GM23248 (cell line): ENCODE data around the gene LRRC7. TPM values are rescaled to one million over a fixed set of nuclear protein-coding genes. Genes with fewer than 3 reads are reported as not detected.

Experiments used
- DNase-seq: peaks from one replicate; pipeline ENCODE4 v3.0.0-alpha.2; 2015
- H2AFZ ChIP-seq: fragments of 200-600 bp; sonication (generic); 2 replicates; pipeline ENCODE4 v1.6.1; 2016; ENCODE audit warnings: antibody characterized with exemption
- H3F3A ChIP-seq: fragments of 200-600 bp; sonication (generic); 2 replicates; pipeline ENCODE4 v1.6.1; 2016; ENCODE audit warnings: mild to moderate bottlenecking, antibody characterized with exemption, mixed run types; ENCODE audit not compliant: insufficient read depth
- H3K27ac ChIP-seq: fragments of 200-600 bp; sonication (generic); 2 replicates; pipeline ENCODE4 v1.5.1; 2016; ENCODE audit warnings: mild to moderate bottlenecking
- H3K27me3 ChIP-seq: fragments of 200-600 bp; sonication (generic); replicated peaks from 2 replicates; pipeline ENCODE4 v1.6.1; 2016; ENCODE audit warnings: mild to moderate bottlenecking; ENCODE audit not compliant: insufficient read depth
- H3K36me3 ChIP-seq: fragments of 200-600 bp; sonication (generic); 2 replicates; pipeline ENCODE4 v1.6.1; 2016; ENCODE audit warnings: low read depth, mild to moderate bottlenecking
- H3K4me1 ChIP-seq: fragments of 200-600 bp; sonication (generic); 2 replicates; pipeline ENCODE4 v1.6.1; 2016; ENCODE audit warnings: mild to moderate bottlenecking; ENCODE audit not compliant: insufficient read depth
- H3K4me2 ChIP-seq: fragments of 200-600 bp; sonication (generic); one replicate; pipeline ENCODE4 v1.6.1; 2016; ENCODE audit warnings: mild to moderate bottlenecking; ENCODE audit not compliant: unreplicated experiment
- H3K4me3 ChIP-seq: fragments of 200-600 bp; sonication (generic); 2 replicates; pipeline ENCODE4 v1.5.1; 2016; ENCODE audit warnings: mild to moderate bottlenecking
- H3K79me2 ChIP-seq: fragments of 200-600 bp; sonication (generic); 2 replicates; pipeline ENCODE4 v1.6.1; 2016; ENCODE audit warnings: mild to moderate bottlenecking; ENCODE audit not compliant: insufficient read depth
- H3K9ac ChIP-seq: fragments of 200-600 bp; sonication (generic); 2 replicates; pipeline ENCODE4 v1.6.1; 2016; ENCODE audit warnings: mild to moderate bottlenecking
- H3K9me2 ChIP-seq: fragments of 200-600 bp; sonication (generic); 2 replicates; pipeline ENCODE4 v1.6.1; 2016; ENCODE audit warnings: mixed run types, mild to moderate bottlenecking, moderate library complexity; ENCODE audit not compliant: insufficient read depth
- H3K9me3 ChIP-seq: fragments of 200-600 bp; sonication (generic); one replicate; pipeline ENCODE4 v1.6.1; 2017; ENCODE audit warnings: low read depth
- H4K20me1 ChIP-seq: fragments of 200-600 bp; sonication (generic); 2 replicates; pipeline ENCODE4 v1.6.0; 2016; ENCODE audit not compliant: insufficient read depth
- EZH2 ChIP-seq: fragments of 200-600 bp; sonication (generic); IDR thresholded peaks from 2 replicates; pipeline ENCODE4 v1.6.1; 2018; ENCODE audit warnings: antibody characterized with exemption, mild to moderate bottlenecking; ENCODE audit not compliant: insufficient read depth, poor library complexity, severe bottlenecking
- EZH2phosphoT487 ChIP-seq: fragments of 200-600 bp; sonication (generic); IDR thresholded peaks from 2 replicates; pipeline ENCODE4 v1.6.1; 2018; ENCODE audit warnings: antibody characterized with exemption, moderate library complexity, mild to moderate bottlenecking, low read depth; ENCODE audit not compliant: insufficient read depth
- WGBS, 2 experiments: methylation state at CpG; one replicate each; pipeline ENCODE4 v1.1.6; 2015 to 2017; ENCODE audit warnings: low lambda C conversion rate in 2 of 2, low coverage in 1 of 2; ENCODE audit errors: missing lambda C conversion rate in 2 of 2; 5-methylcytosine and 5-hydroxymethylcytosine counted together
- in situ Hi-C: fragments of 300-500 bp; cut with MboI; formaldehyde crosslinking; loops from 2 replicates; pipeline ENCODE4 v1.15.0; 2020
- polyA plus RNA-seq: library from polyadenylated mRNA; unstranded; fragments of >200 nt; fragmentation: Nextera tagmentation; extraction: Ambion mirVana; gene quantifications from 2 replicates; pipeline ENCODE4 v1.2.1, GENCODE V29; 2016
- total RNA-seq: library from RNA; depleted of rRNA; stranded (reverse); fragments of >200 nt; shearing (Covaris generic); gene quantifications from 2 replicates; pipeline ENCODE4 v1.2.3, GENCODE V29; 2014

The LRRC7 gene
- total and polyA plus RNA-seq, 2 experiments from 2014 or later, result 0.29 TPM; not detected in 1

DNA sequence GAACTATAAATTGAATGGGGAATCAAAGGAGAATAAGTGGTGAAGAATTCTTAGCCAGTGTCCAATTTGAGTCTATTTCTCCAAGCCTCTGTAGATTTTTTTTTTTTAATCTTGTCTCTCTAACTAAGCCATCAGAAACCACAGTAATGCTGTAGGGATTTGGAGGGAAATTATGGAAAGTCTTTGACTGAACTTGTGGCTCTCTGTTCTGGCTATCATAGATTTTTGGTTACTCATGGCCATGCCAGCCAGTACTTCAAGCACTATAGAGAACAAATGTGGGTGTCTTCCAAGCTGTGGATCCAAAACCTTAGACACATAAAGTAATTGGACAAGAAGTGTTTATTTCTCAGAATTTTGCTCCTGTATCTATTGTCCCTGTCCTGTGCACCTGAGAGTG lies 489.8 kb downstream of the LRRC7 start:
- peak; percentile 8 for DNase-seq
- Histone ChIP-seq H3K4me1 (no peaks in the 10 kb centered on the region), H3K79me2 (no peaks in the 10 kb centered on the region), H3F3A (no peaks in the 10 kb centered on the region), H3K4me2 (no peak overlapping the region), H3K9me3 (no peaks in the 10 kb centered on the region), H2AFZ (no peak overlapping the region), H3K9me2 (no peaks in the 10 kb centered on the region), H3K36me3 (no peaks in the 10 kb centered on the region), H3K27me3 (no peaks in the 10 kb centered on the region), H3K4me3 (no peak overlapping the region), H3K27ac (no peak overlapping the region), H3K9ac (no peak overlapping the region), H4K20me1 (no peaks in the 10 kb centered on the region)
- TF ChIP-seq EZH2 (no peak), EZH2phosphoT487 (no peak)
- in situ Hi-C loops, result no loop called here

DNA sequence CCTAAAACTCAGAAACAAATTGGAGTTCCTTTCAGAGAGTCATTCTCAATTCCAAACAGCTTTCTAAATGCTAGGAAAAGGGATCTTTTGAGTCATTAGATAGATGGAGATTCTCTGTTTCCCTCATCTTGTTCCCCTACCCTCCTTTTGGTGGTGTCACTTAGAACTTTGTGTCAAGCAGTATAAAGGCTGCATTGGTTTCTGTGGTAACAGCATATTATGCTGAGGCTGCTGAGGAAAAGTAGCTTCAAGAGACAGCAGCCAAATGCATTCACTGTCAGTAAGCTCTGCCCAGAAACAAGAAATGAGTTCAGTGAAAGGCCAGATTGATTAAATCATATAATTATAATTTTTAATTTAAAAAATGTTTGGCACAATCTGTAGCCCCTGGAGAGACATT lies 493.5 kb downstream of the LRRC7 start:
- H3K4me2 ChIP-seq, result no peak overlapping the region
- H3K9me2 ChIP-seq, result no peaks in the 10 kb centered on the region
- H3K27ac ChIP-seq, result no peak overlapping the region
- DNase-seq, result no peak
- H3K9me3 ChIP-seq, result no peaks in the 10 kb centered on the region
- H3K27me3 ChIP-seq, result no peaks in the 10 kb centered on the region
- in situ Hi-C loops, result no loop called here
- no peaks in the 10 kb centered on the region for H4K20me1 ChIP-seq
- no peak overlapping the region for H3K9ac ChIP-seq
- H3K4me3 ChIP-seq, result no peak overlapping the region
- H3K4me1 ChIP-seq, result no peaks in the 10 kb centered on the region
- H3K36me3 ChIP-seq, result no peaks in the 10 kb centered on the region
- no peak overlapping the region for H2AFZ ChIP-seq
- H3K79me2 ChIP-seq, result no peaks in the 10 kb centered on the region
- TF ChIP-seq EZH2phosphoT487 (no peak), EZH2 (no peak)
- H3F3A ChIP-seq, result no peaks in the 10 kb centered on the region

- no peak for TF ChIP-seq EZH2phosphoT487
- no peak for TF ChIP-seq EZH2
- DNase-seq, result no peak
- no peaks in the 10 kb centered on the region for H3K79me2 ChIP-seq
Observed at GRCh38 chr1:70063861-70064260, 496.1 kb downstream of the LRRC7 start.

GRCh38 chr1:70066711-70067110 lies 499.0 kb downstream of the LRRC7 start:
- H3K27me3 ChIP-seq, result no peaks in the 10 kb centered on the region
- H3K4me1 ChIP-seq, result peaks cover 6% of the 10 kb centered on the region
- no peak for DNase-seq
- H3K9me3 ChIP-seq, result no peaks in the 10 kb centered on the region
- H3K9me2 ChIP-seq, result no peaks in the 10 kb centered on the region
- no peak overlapping the region for H3K9ac ChIP-seq
- no peaks in the 10 kb centered on the region for H3K79me2 ChIP-seq
- H3K4me3 ChIP-seq, result no peak overlapping the region
- WGBS, 2 experiments, result 60 to 62% methylated on average over 2 of the region's 2 CpGs
- TF ChIP-seq EZH2phosphoT487, result no peak
- no peak for TF ChIP-seq EZH2
- in situ Hi-C loops, result no loop called here
- peaks cover 6% of the 10 kb centered on the region; the same call in 1 of the 2 replicates for H3F3A ChIP-seq
- no peak overlapping the region for H3K27ac ChIP-seq
- H3K36me3 ChIP-seq, result no peaks in the 10 kb centered on the region
- H4K20me1 ChIP-seq, result 0 out of 2 replicates have a peak, but pooled peaks cover 3% of the 10 kb centered on the region
- no peak overlapping the region for H2AFZ ChIP-seq
- H3K4me2 ChIP-seq, result no peak overlapping the region

More at GRCh38 chr1:70063861-70064260, 496.1 kb downstream of the LRRC7 start:
- no peaks in the 10 kb centered on the region for H3K9me2 ChIP-seq
- H3K4me1 ChIP-seq, result no peaks in the 10 kb centered on the region
- no peaks in the 10 kb centered on the region for H3K36me3 ChIP-seq
- H3F3A ChIP-seq, result no peaks in the 10 kb centered on the region
- H3K4me3 ChIP-seq, result no peak overlapping the region
- no peak overlapping the region for H3K4me2 ChIP-seq
- in situ Hi-C loops, result no loop called here
- H4K20me1 ChIP-seq, result 0 out of 2 replicates have a peak, but pooled peaks cover 3% of the 10 kb centered on the region
- no peaks in the 10 kb centered on the region for H3K9me3 ChIP-seq
- no peak overlapping the region for H3K9ac ChIP-seq
- no peak overlapping the region for H2AFZ ChIP-seq
- H3K27me3 ChIP-seq, result no peaks in the 10 kb centered on the region
- H3K27ac ChIP-seq, result no peak overlapping the region

GRCh38 chr1:70071601-70072000 lies 503.9 kb downstream of the LRRC7 start:
- Histone ChIP-seq H3K4me2 (peak overlapping the region; percentile 49), H3K27me3 (no peaks in the 10 kb centered on the region), H3K36me3 (no peaks in the 10 kb centered on the region), H4K20me1 (0 out of 2 replicates have a peak, but pooled peaks cover 2% of the 10 kb centered on the region), H3K27ac (peak overlapping the region; percentile 54), H3K9me3 (no peaks in the 10 kb centered on the region), H2AFZ (peak overlapping the region; percentile 1; the same call in 1 of the 2 replicates), H3K4me1 (peaks cover 18% of the 10 kb centered on the region), H3K9me2 (no peaks in the 10 kb centered on the region), H3K9ac (no peak overlapping the region), H3K4me3 (peak overlapping the region; percentile 21), H3F3A (peaks cover 24% of the 10 kb centered on the region), H3K79me2 (no peaks in the 10 kb centered on the region)
- in situ Hi-C loops, result no loop called here
- peak; percentile 65 for DNase-seq
- WGBS, 2 experiments, result 4 to 6% methylated on average over 4 of the region's 4 CpGs
- TF ChIP-seq EZH2phosphoT487 (no peak), EZH2 (no peak)
